Coronary artery (tissue), 2 donors: Measurements from ENCODE around the gene DNAI2.

ENCODE experiments used
- DNase-seq: peaks from one replicate; pipeline ENCODE4 v3.0.0-alpha.2; 2017; ENCODE audit warnings: low spot score
- H3K27ac ChIP-seq, 2 donors: fragments of 200-600 bp; sonication (generic); one replicate each; pipeline ENCODE4 v1.5.1; 2016 to 2019
- H3K4me3 ChIP-seq: fragments of 200-600 bp; sonication (generic); 2 replicates; pipeline ENCODE4 v1.5.1; 2016; ENCODE audit warnings: mild to moderate bottlenecking, moderate library complexity
- TF ChIP-seq, protein P1 (sequence below): fragments of 200-600 bp; sonication (generic); IDR thresholded peaks from one replicate; pipeline ENCODE4 v1.5.1; 2019; ENCODE audit warnings: antibody characterized with exemption

DNAI2 gene

DNA sequence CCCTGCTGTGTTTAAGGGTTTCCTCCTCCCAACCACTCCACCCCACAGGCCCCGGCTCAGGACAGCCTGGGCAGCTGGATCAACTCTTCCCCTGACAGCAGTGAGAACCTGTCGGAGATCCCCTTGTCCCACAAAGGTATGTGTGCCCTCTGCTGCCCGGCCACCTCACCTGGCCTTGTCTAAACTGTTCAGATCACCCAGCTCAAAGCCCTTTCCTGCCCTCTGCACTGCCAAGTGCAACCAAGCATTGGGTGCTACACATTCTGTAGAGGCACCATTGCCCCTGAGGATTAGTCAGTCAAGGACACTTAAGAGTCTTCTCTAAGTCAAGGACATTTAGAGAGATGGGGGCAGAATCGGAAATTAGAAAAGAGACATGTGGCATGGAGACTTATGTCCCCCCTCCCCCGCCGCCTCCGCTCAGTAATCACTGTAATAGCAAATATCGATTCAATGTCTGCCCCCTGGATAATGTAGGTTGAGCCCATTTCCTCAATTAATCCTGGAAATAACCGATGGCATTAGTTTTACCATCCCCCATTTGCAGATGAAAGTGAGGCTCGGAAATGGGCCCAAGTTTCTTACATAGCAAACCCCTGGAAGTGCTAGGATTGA lies 79.5 kb downstream of the DNAI2 start:
- Histone ChIP-seq H3K27ac (no peak overlapping the region), H3K4me3 (no peak overlapping the region)
- DNase-seq = no peak
- TF ChIP-seq, protein P1, sequence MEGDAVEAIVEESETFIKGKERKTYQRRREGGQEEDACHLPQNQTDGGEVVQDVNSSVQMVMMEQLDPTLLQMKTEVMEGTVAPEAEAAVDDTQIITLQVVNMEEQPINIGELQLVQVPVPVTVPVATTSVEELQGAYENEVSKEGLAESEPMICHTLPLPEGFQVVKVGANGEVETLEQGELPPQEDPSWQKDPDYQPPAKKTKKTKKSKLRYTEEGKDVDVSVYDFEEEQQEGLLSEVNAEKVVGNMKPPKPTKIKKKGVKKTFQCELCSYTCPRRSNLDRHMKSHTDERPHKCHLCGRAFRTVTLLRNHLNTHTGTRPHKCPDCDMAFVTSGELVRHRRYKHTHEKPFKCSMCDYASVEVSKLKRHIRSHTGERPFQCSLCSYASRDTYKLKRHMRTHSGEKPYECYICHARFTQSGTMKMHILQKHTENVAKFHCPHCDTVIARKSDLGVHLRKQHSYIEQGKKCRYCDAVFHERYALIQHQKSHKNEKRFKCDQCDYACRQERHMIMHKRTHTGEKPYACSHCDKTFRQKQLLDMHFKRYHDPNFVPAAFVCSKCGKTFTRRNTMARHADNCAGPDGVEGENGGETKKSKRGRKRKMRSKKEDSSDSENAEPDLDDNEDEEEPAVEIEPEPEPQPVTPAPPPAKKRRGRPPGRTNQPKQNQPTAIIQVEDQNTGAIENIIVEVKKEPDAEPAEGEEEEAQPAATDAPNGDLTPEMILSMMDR = no peak

DNA sequence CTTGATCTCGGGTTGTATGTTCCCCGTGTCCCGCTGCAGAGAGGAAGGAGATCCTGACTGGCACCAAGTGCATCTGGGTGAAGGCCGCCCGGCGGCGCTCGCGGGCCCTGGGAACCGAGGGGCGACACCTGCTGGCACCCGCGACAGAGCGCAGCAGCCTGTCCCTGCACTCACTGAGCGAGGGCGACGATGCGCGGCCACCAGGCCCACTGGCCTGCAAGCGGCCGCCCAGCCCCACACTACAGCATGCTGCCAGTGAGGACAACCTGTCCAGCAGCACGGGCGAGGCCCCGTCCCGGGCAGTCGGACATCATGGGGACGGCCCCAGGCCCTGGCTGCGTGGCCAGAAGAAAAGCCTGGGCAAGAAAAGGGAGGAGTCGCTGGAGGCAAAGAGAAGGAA lies 80.1 kb downstream of the DNAI2 start:
- DNase-seq = no peak
- Histone ChIP-seq H3K4me3 (no peak overlapping the region), H3K27ac (no peak overlapping the region)
- TF ChIP-seq, protein P1 = no peak

DNA sequence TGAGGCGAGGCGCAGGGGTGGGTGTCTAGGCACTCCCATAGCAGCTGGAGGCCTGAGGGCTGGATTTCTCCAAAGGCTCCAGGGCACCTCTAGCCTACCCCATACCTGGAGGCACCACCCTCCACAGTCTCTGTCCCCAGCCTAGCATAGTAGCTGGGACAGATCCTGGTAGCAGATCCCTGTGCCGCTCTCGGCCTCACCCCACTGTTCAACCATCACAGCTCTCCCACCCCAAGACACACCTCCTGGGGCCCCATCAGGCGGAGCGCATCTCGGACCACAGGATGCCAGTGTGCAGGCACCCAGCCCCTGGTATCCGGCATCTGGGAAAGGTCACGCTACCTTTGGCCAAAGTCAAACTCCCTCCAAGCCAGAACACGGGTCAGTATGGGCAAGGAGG lies 80.5 kb downstream of the DNAI2 start:
- TF ChIP-seq, protein P1 = no peak

GRCh38 chr17:74355065-74355464 lies 81.0 kb downstream of the DNAI2 start:
- TF ChIP-seq, protein P1 = no peak
- Histone ChIP-seq H3K27ac (no peak overlapping the region), H3K4me3 (no peak overlapping the region)
- DNase-seq = no peak

More for the DNA sequence above, 80.5 kb downstream of the DNAI2 start:
- no peak overlapping the region for H3K4me3 ChIP-seq
- no peak overlapping the region for H3K27ac ChIP-seq
- DNase-seq = no peak

- no peak for DNase-seq
- Histone ChIP-seq H3K4me3 (peak overlapping the region; percentile 61), H3K27ac (no peak overlapping the region)
- TF ChIP-seq, protein P1 = no peak
Observed at GRCh38 chr17:74356646-74357465, 82.8 kb downstream of the DNAI2 start.

DNA sequence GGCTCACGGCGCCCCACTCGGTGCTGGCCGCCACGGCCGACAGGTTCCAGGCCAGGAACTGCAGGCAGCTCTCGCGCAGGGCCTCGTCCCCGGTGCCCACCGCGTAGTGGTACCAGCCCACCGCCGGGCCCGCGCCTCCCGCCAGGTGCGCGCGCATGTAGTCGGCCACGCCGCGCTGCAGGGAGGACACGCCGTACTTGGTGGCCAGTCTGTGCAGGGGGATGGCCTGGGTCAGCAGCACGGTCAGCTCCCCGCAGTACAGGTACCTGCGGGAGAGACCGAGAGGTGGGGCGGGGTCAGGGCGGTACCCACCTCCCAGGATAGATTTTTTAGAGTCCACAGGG lies 83.4 kb downstream of the DNAI2 start:
- no peak for DNase-seq
- Histone ChIP-seq H3K4me3 (peak overlapping the region; percentile 61), H3K27ac (no peak overlapping the region)
- TF ChIP-seq, protein P1 = no peak

- no peak for DNase-seq
- TF ChIP-seq, protein P1 = no peak
- H3K27ac ChIP-seq = no peak overlapping the region
- H3K4me3 ChIP-seq = no peak overlapping the region
Observed at GRCh38 chr17:74358697-74359096, 84.7 kb downstream of the DNAI2 start.
